Prostate gland (tissue), 2 donors: ENCODE results near the gene CMTM2.
"Not testable (repeated sequence)": the region's sequence is repeated elsewhere in the genome, so short reads cannot be mapped to it uniquely, and the experiment has no call there.

Source experiments
- CTCF ChIP-seq, 4 experiments: fragments of 200-600 bp in 2 of 4; fragments of 450-650 bp in 2 of 4; sonication (generic) in 2 of 4; IDR thresholded peaks; 1 replicate in 3 of 4; 2 replicates in 1 of 4; pipeline ENCODE4 v1.5.1; 2016 to 2019; ENCODE audit warnings: antibody characterized with exemption in 4 of 4, mild to moderate bottlenecking in 2 of 4, moderate library complexity in 2 of 4
- POLR2A ChIP-seq: fragments of 450-650 bp; IDR thresholded peaks from one replicate; pipeline ENCODE4 v1.6.1; 2016; ENCODE audit warnings: antibody characterized with exemption, mild to moderate bottlenecking

DNA sequence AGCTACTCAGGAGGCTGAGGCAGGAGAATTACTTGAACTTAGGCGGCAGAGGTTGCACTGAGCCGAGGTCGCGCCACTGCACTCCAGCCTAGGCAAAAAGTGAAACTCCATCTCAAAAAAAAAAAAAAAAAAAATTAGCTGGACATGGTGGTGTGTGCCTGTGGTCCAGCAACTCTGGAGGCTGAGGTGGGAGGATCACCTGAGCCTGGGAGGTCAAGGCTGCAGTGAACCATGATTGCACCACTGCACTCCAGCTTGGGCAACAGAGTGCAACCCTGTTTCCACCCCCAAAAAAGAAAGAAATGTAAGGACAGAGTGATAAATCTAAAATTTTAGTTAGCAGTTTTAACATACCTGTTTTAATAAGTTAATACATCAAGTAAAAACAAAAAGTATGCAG is 17.3 kb downstream of the CMTM2 start:
- not testable (repeated sequence) for TF ChIP-seq CTCF (IDR thresholded peaks at IDR 0.05); POLR2A
